ENCODE measurements around the gene RBPJL. TPM values are rescaled to one million over a fixed set of nuclear protein-coding genes. Genes with fewer than 3 reads are reported as not detected.

RBPJL gene
- total and polyA plus RNA-seq, 2 of the 13 experiments (the other 11 are each of a cell fraction or from before 2014, with no cell fraction given), result not detected

DNA sequence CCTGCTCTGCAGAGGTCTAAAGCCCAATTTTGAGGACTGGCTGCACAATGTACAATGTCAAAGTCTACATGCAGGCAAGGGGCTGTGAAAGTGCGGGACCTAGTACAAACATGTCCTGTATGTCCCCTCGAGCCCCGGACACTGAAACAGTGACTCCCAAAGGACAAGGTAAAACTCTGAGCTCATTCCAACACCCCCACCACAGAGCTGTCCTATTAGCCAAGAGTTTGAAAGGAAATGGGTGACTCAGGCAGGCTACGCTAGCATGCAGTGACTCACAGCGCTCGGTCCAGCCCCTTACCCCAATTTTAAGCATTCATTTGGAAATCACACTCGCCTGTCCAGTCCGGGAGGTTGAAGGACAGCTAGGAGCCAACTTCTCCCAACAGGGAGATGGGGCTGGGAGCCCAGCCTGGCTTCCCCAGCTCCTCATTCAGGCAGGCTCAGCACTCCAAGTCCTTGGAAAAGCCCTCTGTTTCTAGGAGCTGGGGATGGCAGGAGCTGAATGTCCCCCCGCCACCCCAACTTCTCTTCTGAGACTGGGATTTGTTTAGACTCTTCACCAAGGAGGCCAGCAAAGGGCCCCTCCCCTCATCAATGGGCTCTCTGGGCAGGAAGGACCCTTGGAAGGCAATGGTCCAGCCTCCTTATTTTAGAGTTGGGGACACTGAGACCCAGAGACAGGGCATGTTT, 37.7 kb downstream of the RBPJL start (continued):
- TF ChIP-seq, protein P1, sequence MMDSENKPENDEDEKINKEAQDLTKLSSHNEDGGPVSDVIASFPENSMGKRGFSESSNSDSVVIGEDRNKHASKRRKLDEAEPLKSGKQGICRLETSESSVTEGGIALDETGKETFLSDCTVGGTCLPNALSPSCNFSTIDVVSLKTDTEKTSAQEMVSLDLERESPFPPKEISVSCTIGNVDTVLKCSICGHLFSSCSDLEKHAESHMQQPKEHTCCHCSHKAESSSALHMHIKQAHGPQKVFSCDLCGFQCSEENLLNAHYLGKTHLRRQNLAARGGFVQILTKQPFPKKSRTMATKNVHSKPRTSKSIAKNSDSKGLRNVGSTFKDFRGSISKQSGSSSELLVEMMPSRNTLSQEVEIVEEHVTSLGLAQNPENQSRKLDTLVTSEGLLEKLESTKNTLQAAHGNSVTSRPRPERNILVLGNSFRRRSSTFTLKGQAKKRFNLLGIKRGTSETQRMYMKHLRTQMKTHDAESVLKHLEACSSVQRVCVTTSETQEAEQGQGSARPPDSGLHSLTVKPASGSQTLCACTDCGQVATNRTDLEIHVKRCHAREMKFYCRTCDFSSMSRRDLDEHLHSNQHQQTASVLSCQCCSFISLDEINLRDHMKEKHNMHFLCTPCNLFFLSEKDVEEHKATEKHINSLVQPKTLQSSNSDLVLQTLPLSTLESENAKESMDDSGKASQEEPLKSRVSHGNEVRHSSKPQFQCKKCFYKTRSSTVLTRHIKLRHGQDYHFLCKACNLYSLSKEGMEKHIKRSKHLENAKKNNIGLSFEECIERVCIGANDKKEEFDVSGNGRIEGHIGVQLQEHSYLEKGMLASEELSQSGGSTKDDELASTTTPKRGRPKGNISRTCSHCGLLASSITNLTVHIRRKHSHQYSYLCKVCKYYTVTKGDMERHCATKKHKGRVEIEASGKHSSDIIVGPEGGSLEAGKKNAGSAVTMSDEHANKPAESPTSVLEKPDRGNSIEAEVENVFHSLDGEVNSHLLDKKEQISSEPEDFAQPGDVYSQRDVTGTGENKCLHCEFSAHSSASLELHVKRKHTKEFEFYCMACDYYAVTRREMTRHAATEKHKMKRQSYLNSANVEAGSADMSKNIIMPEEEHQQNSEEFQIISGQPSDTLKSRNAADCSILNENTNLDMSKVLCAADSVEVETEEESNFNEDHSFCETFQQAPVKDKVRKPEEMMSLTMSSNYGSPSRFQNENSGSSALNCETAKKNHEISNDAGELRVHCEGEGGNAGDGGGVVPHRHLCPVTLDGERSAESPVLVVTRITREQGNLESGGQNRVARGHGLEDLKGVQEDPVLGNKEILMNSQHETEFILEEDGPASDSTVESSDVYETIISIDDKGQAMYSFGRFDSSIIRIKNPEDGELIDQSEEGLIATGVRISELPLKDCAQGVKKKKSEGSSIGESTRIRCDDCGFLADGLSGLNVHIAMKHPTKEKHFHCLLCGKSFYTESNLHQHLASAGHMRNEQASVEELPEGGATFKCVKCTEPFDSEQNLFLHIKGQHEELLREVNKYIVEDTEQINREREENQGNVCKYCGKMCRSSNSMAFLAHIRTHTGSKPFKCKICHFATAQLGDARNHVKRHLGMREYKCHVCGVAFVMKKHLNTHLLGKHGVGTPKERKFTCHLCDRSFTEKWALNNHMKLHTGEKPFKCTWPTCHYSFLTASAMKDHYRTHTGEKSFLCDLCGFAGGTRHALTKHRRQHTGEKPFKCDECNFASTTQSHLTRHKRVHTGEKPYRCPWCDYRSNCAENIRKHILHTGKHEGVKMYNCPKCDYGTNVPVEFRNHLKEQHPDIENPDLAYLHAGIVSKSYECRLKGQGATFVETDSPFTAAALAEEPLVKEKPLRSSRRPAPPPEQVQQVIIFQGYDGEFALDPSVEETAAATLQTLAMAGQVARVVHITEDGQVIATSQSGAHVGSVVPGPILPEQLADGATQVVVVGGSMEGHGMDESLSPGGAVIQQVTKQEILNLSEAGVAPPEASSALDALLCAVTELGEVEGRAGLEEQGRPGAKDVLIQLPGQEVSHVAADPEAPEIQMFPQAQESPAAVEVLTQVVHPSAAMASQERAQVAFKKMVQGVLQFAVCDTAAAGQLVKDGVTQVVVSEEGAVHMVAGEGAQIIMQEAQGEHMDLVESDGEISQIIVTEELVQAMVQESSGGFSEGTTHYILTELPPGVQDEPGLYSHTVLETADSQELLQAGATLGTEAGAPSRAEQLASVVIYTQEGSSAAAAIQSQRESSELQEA (CRISPR knock-in tag; IDR thresholded peaks at IDR 0.05; ENCODE audit: not compliant biosample characterization), result no peak
- TF ChIP-seq EP300 (IDR thresholded peaks at IDR 0.05; ENCODE audit: low read depth in 2 of 2, low read length in 2 of 2) (no peak; a peak in 1 of 4 replicates), EP300 (CRISPR knock-in tag; IDR thresholded peaks at IDR 0.05; ENCODE audit: borderline replicate concordance) (peak; percentile 54), XRCC5 (optimal IDR thresholded peaks at IDR 0.05; ENCODE audit: low read length) (peak; percentile 41), KAT2B (IDR thresholded peaks at IDR 0.05; ENCODE audit: borderline replicate concordance, low read depth, low read length) (no peak), YEATS2 (CRISPR knock-in tag; IDR thresholded peaks at IDR 0.05; ENCODE audit: borderline replicate concordance) (peak; percentile 56; the same call in 1 of the 2 replicates), ZNF224 (CRISPR knock-in tag; IDR thresholded peaks at IDR 0.05) (0 out of 2 replicates have a peak, but pooled peaks have one; percentile 79), ATF1 (CRISPR knock-in tag; IDR thresholded peaks at IDR 0.05) (no peak), SOX13 (IDR thresholded peaks at IDR 0.05) (no peak), SOX13 (CRISPR knock-in tag; conservative IDR thresholded peaks at IDR 0.05 in 1 of 2, IDR thresholded peaks at IDR 0.05 in 1 of 2) (peak in 1 of 2 experiments; percentile 39; a peak in 2 of 4 replicates)
- TF ChIP-seq, protein P2, sequence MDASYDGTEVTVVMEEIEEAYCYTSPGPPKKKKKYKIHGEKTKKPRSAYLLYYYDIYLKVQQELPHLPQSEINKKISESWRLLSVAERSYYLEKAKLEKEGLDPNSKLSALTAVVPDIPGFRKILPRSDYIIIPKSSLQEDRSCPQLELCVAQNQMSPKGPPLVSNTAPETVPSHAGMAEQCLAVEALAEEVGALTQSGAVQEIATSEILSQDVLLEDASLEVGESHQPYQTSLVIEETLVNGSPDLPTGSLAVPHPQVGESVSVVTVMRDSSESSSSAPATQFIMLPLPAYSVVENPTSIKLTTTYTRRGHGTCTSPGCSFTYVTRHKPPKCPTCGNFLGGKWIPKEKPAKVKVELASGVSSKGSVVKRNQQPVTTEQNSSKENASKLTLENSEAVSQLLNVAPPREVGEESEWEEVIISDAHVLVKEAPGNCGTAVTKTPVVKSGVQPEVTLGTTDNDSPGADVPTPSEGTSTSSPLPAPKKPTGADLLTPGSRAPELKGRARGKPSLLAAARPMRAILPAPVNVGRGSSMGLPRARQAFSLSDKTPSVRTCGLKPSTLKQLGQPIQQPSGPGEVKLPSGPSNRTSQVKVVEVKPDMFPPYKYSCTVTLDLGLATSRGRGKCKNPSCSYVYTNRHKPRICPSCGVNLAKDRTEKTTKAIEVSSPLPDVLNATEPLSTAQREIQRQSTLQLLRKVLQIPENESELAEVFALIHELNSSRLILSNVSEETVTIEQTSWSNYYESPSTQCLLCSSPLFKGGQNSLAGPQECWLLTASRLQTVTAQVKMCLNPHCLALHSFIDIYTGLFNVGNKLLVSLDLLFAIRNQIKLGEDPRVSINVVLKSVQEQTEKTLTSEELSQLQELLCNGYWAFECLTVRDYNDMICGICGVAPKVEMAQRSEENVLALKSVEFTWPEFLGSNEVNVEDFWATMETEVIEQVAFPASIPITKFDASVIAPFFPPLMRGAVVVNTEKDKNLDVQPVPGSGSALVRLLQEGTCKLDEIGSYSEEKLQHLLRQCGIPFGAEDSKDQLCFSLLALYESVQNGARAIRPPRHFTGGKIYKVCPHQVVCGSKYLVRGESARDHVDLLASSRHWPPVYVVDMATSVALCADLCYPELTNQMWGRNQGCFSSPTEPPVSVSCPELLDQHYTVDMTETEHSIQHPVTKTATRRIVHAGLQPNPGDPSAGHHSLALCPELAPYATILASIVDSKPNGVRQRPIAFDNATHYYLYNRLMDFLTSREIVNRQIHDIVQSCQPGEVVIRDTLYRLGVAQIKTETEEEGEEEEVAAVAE (CRISPR knock-in tag; IDR thresholded peaks at IDR 0.05; ENCODE audit: borderline replicate concordance), result no peak
- TF ChIP-seq, protein P3, sequence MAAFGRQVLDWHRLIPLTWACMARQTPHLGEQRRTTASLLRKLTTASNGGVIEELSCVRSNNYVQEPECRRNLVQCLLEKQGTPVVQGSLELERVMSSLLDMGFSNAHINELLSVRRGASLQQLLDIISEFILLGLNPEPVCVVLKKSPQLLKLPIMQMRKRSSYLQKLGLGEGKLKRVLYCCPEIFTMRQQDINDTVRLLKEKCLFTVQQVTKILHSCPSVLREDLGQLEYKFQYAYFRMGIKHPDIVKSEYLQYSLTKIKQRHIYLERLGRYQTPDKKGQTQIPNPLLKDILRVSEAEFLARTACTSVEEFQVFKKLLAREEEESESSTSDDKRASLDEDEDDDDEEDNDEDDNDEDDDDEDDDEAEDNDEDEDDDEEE (CRISPR knock-in tag; IDR thresholded peaks at IDR 0.05), result no peak
- TF ChIP-seq, protein P4, sequence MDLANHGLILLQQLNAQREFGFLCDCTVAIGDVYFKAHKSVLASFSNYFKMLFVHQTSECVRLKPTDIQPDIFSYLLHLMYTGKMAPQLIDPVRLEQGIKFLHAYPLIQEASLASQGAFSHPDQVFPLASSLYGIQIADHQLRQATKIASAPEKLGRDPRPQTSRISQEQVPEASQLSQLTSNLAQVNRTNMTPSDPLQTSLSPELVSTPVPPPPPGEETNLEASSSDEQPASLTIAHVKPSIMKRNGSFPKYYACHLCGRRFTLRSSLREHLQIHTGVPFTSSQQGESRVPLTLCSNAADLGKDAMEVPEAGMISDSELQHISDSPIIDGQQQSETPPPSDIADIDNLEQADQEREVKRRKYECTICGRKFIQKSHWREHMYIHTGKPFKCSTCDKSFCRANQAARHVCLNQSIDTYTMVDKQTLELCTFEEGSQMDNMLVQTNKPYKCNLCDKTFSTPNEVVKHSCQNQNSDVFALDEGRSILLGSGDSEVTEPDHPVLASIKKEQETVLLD (CRISPR knock-in tag; IDR thresholded peaks at IDR 0.05; ENCODE audit: low read depth), result no peak

Data from HepG2 (cell line).